DOHH2 (cell line): ENCODE results near the gene IL31.

ENCODE experiments used
- EZH2phosphoT487 ChIP-seq: fragments of 200-600 bp; sonication (generic); IDR thresholded peaks from 2 replicates; pipeline ENCODE4 v1.6.1; 2017; ENCODE audit warnings: borderline replicate concordance, mild to moderate bottlenecking, antibody characterized with exemption, low read length, moderate library complexity, mixed read lengths
- TF ChIP-seq, protein P1 (sequence below): fragments of 200-600 bp; sonication (generic); IDR thresholded peaks from one replicate; pipeline ENCODE4 v1.5.1; 2014; ENCODE audit warnings: antibody characterized with exemption, mild to moderate bottlenecking, low read depth, low read length; ENCODE audit not compliant: poor library complexity, severe bottlenecking

DNA sequence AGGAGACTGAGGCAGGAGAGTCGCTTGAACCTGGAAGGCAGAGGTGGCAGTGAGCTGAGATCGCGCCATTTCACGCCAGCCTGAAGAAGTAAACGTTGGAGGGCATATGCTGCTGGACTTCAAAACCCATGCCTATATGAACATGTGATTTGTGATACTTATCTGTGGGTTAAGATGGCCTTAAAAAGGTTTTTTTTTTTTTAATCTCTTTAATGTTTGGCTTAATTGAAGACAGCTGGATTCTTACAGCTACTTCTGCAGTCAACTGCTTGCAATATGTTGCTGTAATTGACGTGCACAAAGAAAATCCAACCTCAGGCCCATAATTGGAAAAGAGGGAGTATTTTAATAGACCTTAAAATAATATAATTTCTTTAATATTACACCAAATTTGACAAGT lies 28.0 kb upstream of the IL31 start:
- no peak for TF ChIP-seq EZH2phosphoT487
- TF ChIP-seq, protein P1, sequence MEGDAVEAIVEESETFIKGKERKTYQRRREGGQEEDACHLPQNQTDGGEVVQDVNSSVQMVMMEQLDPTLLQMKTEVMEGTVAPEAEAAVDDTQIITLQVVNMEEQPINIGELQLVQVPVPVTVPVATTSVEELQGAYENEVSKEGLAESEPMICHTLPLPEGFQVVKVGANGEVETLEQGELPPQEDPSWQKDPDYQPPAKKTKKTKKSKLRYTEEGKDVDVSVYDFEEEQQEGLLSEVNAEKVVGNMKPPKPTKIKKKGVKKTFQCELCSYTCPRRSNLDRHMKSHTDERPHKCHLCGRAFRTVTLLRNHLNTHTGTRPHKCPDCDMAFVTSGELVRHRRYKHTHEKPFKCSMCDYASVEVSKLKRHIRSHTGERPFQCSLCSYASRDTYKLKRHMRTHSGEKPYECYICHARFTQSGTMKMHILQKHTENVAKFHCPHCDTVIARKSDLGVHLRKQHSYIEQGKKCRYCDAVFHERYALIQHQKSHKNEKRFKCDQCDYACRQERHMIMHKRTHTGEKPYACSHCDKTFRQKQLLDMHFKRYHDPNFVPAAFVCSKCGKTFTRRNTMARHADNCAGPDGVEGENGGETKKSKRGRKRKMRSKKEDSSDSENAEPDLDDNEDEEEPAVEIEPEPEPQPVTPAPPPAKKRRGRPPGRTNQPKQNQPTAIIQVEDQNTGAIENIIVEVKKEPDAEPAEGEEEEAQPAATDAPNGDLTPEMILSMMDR: no peak
